ENCODE results near the gene VIT. TPM values are rescaled to one million over a fixed set of nuclear protein-coding genes. Genes with fewer than 3 reads are reported as not detected.

Gene VIT
- total RNA-seq, 4 donors from 2014 or later: 17.0 to 32.3 (median 28.7) TPM

DNA sequence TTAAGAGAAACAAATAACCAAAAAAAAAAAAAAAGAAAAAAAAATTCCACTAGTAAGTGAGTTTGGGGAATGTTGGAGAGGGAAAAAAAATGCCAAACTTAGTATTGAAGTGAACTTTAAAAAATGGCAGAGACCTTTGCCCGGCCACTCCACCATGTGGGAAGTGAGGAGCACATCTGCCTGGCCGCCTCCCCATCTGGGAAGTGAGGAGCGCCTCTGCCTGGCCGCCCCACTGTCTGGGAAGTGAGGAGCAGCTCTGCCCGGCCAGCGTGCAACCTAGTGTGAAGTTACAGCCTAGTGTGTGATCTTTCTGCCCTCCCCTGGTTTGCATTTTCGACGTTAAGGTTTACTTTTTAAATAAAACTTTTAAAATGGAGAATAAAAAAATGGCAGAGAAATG is 33.9 kb upstream of the VIT start:
- 94% methylated on average over 8 of the region's 8 CpGs for WGBS
- H3K4me3 ChIP-seq: no peak overlapping the region
- no peaks in the 10 kb centered on the region for H3K36me3 ChIP-seq
- TF ChIP-seq POLR2A (IDR thresholded peaks at IDR 0.05; ENCODE audit: low read depth) (no peak), EP300 (IDR thresholded peaks at IDR 0.05) (no peak), POLR2AphosphoS5 (IDR thresholded peaks at IDR 0.05) (no peak)
- TF ChIP-seq, protein P1, sequence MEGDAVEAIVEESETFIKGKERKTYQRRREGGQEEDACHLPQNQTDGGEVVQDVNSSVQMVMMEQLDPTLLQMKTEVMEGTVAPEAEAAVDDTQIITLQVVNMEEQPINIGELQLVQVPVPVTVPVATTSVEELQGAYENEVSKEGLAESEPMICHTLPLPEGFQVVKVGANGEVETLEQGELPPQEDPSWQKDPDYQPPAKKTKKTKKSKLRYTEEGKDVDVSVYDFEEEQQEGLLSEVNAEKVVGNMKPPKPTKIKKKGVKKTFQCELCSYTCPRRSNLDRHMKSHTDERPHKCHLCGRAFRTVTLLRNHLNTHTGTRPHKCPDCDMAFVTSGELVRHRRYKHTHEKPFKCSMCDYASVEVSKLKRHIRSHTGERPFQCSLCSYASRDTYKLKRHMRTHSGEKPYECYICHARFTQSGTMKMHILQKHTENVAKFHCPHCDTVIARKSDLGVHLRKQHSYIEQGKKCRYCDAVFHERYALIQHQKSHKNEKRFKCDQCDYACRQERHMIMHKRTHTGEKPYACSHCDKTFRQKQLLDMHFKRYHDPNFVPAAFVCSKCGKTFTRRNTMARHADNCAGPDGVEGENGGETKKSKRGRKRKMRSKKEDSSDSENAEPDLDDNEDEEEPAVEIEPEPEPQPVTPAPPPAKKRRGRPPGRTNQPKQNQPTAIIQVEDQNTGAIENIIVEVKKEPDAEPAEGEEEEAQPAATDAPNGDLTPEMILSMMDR (IDR thresholded peaks at IDR 0.05): no peak
- intact Hi-C loops (cut with DNase I): loop anchor here (2.0 to 10.0 kb wide), 2 partner anchors 128 to 310 kb away; no protein-coding TSS in a partner anchor
- no peaks in the 10 kb centered on the region for H3K27me3 ChIP-seq
- H3K27ac ChIP-seq (replicated peaks in 1 of 4): no peak overlapping the region
- H3K4me1 ChIP-seq: peaks cover 3 to 28% (median 26%) of the 10 kb centered on the region in 4 donors
- H3K9me3 ChIP-seq: no peaks in the 10 kb centered on the region
- DNase-seq (ENCODE audit: extremely low spot score): no peak

GRCh38 chr2:36663295-36663694 is 33.2 kb upstream of the VIT start:
- no peaks in the 10 kb centered on the region for H3K27me3 ChIP-seq
- TF ChIP-seq POLR2AphosphoS5 (IDR thresholded peaks at IDR 0.05): no peak
- no peak for DNase-seq (ENCODE audit: extremely low spot score)
- H3K9me3 ChIP-seq: no peaks in the 10 kb centered on the region
- peak overlapping the region in 2 of 4 donors; percentile 24 to 26 for H3K27ac ChIP-seq (replicated peaks in 1 of 4)
- H3K4me1 ChIP-seq: peaks cover 3 to 28% (median 26%) of the 10 kb centered on the region in 4 donors
- no peaks in the 10 kb centered on the region for H3K36me3 ChIP-seq
- WGBS: 38% methylated on average over 2 of the region's 2 CpGs
- no peak overlapping the region for H3K4me3 ChIP-seq
- intact Hi-C loops (cut with DNase I): loop anchor here (2.0 to 10.0 kb wide), 2 partner anchors 128 to 310 kb away; no protein-coding TSS in a partner anchor

GRCh38 chr2:36663851-36664695 is 32.4 kb upstream of the VIT start:
- peaks cover 3 to 28% (median 26%) of the 10 kb centered on the region in 4 donors for H3K4me1 ChIP-seq
- DNase-seq (ENCODE audit: extremely low spot score): no peak
- H3K27ac ChIP-seq (replicated peaks in 1 of 4): peak overlapping the region in 1 of 4 donors; percentile 26
- WGBS: 34% methylated on average over 12 of the region's 12 CpGs
- no peak overlapping the region for H3K4me3 ChIP-seq
- no peaks in the 10 kb centered on the region for H3K36me3 ChIP-seq
- TF ChIP-seq, protein P1 (IDR thresholded peaks at IDR 0.05): peak; percentile 58 to 77 (median 63)
- no peak for TF ChIP-seq EP300 (IDR thresholded peaks at IDR 0.05)
- H3K9me3 ChIP-seq: no peaks in the 10 kb centered on the region
- intact Hi-C loops (cut with DNase I): loop anchor here (2.0 to 10.0 kb wide), 2 partner anchors 129 to 311 kb away; no protein-coding TSS in a partner anchor
- H3K27me3 ChIP-seq: no peaks in the 10 kb centered on the region

- H3K27ac ChIP-seq (replicated peaks in 1 of 4): no peak overlapping the region
- WGBS: 29% methylated on average over 1 of the region's 1 CpG
- H3K36me3 ChIP-seq: no peaks in the 10 kb centered on the region
- H3K4me1 ChIP-seq: peaks cover 3 to 26% (median 25%) of the 10 kb centered on the region in 4 donors
- TF ChIP-seq, protein P1 (IDR thresholded peaks at IDR 0.05): no peak
- TF ChIP-seq POLR2A (IDR thresholded peaks at IDR 0.05; ENCODE audit: low read depth): no peak
- TF ChIP-seq POLR2AphosphoS5 (IDR thresholded peaks at IDR 0.05): no peak
- TF ChIP-seq EP300 (IDR thresholded peaks at IDR 0.05): no peak
- H3K4me3 ChIP-seq: no peak overlapping the region
- DNase-seq (ENCODE audit: extremely low spot score): no peak
- H3K9me3 ChIP-seq: no peaks in the 10 kb centered on the region
- H3K27me3 ChIP-seq: no peaks in the 10 kb centered on the region
- intact Hi-C loops (cut with DNase I): loop anchor here (10.0 kb wide), 1 partner anchor 130 kb away; no protein-coding TSS in a partner anchor
These were observed 31.8 kb upstream of the VIT start for GRCh38 chr2:36664696-36665076.

DNA sequence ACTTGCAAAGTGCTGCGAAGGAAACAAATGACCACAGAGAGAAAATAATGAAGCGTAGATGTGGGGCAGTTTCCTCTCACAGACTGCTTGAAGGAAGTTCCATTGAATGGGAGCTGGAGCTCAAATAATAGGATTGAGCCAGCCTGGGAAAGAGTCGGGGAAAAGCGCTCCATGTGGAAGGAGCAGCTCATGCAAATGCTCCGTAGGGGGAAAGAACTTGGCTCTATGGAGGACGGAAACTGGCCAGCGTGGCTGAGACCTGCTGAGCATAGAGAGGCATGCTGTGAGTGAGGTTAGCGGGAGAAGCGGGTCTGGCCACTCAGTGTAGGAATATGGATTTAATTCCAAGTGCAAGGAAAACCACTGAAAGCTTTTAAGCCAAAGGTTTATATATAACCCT is 28.6 kb upstream of the VIT start:
- H3K36me3 ChIP-seq: no peaks in the 10 kb centered on the region
- peaks cover 3 to 30% (median 23%) of the 10 kb centered on the region in 4 donors for H3K4me1 ChIP-seq
- WGBS: 75% methylated on average over 9 of the region's 9 CpGs
- no peak overlapping the region for H3K4me3 ChIP-seq
- H3K27ac ChIP-seq (replicated peaks in 1 of 4): no peak overlapping the region
- TF ChIP-seq POLR2A (IDR thresholded peaks at IDR 0.05; ENCODE audit: low read depth): no peak
- no peak for TF ChIP-seq POLR2AphosphoS5 (IDR thresholded peaks at IDR 0.05)
- TF ChIP-seq, protein P1 (IDR thresholded peaks at IDR 0.05): no peak
- TF ChIP-seq EP300 (IDR thresholded peaks at IDR 0.05): no peak
- DNase-seq (ENCODE audit: extremely low spot score): no peak
- no peaks in the 10 kb centered on the region for H3K27me3 ChIP-seq
- intact Hi-C loops (cut with DNase I): loop anchor here (10.0 kb wide), 1 partner anchor 133 kb away; no protein-coding TSS in a partner anchor
- no peaks in the 10 kb centered on the region for H3K9me3 ChIP-seq

Data from esophagus muscularis mucosa (tissue), 4 donors.